GM18867 (cell line): ENCODE measurements around the gene KRT16.
"Not testable (repeated sequence)": the region's sequence is repeated elsewhere in the genome, so short reads cannot be mapped to it uniquely, and the experiment has no call there.

ENCODE experiments used
- ATAC-seq: cut with Tn5 transposase; IDR thresholded peaks from one replicate; pipeline ENCODE4 v1.9.1; 2021; ENCODE audit warnings: mild to moderate bottlenecking, moderate library complexity; ENCODE audit not compliant: unreplicated experiment

The KRT16 gene

DNA sequence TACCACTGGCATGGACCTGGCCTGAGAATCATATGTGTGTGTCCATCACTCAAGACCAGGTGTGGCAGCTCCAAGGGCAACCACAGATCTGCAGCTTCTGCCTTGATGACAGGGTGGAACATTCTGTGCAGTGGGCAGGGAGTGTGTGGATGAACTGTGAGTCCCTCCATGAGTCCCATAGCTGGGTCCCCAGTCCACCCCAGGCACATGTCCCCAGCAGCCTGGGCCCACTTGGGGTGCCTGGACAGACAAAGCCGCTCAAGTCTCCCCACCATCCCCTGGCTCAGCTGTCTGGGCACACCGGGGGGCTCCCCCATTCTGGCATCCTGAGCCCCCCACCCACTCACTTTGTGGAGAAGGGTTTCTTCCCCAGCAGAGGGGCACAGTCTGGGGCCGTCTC is 4.6 kb upstream of the KRT16 start:
- no peak for ATAC-seq

GRCh38 chr17:41616486-41616885 is 3.9 kb upstream of the KRT16 start:
- not testable (repeated sequence) for ATAC-seq

DNA sequence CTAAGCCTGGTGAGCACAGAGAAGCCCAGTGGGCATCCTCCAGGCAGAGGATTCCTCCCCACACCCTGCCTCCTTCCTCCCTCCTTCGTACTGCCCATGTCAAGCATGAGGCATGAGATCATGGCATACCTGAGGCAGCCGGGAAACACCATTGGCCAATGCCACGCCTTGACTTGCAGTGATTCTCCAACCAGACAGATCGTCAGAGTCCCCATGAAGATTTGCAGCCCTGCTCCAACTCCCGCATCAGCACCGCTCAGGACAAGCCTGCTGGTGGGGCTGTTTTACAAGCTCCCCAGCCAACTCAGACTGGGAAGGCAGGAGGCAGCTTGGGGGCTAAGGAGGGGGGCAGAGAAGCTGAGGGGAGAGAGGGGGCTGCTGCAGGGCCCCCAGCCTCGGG is 2.9 kb upstream of the KRT16 start:
- ATAC-seq = no peak

- not testable (repeated sequence) for ATAC-seq
Measured at GRCh38 chr17:41614767-41615166, 2.2 kb upstream of the KRT16 start.

DNA sequence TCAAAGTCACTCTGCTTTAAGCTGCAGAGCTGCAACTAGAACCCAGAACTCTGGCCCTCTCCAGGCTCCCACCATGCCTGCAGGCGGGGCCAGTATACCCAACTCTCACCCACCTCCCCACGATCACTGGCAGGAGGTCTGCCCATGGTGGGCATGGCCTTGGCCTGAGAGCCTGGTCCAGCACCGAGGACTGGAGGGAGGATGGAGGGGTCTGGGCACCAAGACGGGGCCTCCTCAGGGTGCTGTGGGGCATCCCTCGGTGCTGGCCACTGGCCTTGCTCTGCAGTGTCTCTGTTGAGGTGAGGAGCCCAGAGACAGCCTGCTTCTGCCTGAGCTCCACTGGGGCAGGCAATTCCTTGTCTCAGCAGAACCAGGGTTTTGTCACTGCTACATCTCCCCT is 1.5 kb upstream of the KRT16 start:
- no peak for ATAC-seq

- ATAC-seq = no peak
Measured at GRCh38 chr17:41613277-41614082, 913 bp upstream of the KRT16 start.

DNA sequence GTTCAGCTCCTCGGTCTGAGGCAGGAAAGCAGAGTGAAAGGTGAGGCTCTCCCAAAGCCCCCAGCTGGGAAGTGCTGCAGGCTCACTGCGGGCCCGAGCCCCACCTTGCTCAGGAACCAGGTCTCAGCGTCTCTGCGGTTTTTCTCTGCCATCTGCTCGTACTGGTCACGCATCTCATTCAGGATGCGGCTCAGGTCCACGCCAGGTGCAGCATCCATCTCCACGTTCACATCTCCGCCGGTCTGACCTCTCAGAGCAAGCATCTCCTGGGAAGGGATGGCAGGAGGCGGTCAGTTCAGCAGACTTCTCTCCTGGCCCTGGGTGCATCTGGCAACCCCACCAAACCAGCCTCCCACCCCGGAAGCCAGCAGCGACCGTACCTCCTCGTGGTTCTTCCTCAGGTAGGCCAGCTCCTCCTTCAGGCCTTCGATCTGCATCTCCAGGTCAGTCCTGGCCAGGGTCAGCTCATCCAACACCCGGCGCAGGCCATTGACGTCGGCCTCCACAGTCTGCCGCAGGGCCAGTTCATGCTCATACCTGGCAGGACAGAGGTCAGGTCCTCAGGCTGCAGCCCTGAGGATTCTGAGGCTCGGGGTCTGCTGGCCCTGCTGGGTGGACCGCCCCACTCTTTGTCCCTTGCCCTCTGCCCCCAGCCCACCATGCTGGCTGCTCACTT is 1.5 kb downstream of the KRT16 start:
- no peak for ATAC-seq

- ATAC-seq = not testable (repeated sequence)
Measured at GRCh38 chr17:41610061-41610517, 2.5 kb downstream of the KRT16 start.

DNA sequence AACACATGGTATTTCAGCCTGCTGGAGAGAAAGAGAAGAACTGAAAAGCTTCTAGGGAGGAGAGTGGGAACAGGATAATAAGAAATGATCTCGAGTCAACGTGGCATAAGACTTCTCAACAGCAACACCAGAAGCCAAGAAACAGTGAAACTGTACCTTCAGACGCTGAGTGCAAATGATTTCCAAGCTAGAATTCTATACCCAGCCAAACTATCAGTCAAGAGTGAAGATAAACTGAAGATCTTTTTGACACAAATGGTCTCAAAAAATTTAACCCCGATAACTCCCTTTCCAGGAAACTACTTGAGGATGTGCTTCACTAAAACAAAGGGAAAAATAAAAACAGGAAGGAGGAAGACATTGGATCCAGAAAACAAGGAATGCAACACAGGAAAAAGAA is 5.6 kb downstream of the KRT16 start:
- ATAC-seq = not testable (repeated sequence)

GRCh38 chr17:41602524-41602923 is 10.0 kb downstream of the KRT16 start:
- ATAC-seq = no peak

- no peak for ATAC-seq
Measured at GRCh38 chr17:41600318-41600717, 12.2 kb downstream of the KRT16 start.

DNA sequence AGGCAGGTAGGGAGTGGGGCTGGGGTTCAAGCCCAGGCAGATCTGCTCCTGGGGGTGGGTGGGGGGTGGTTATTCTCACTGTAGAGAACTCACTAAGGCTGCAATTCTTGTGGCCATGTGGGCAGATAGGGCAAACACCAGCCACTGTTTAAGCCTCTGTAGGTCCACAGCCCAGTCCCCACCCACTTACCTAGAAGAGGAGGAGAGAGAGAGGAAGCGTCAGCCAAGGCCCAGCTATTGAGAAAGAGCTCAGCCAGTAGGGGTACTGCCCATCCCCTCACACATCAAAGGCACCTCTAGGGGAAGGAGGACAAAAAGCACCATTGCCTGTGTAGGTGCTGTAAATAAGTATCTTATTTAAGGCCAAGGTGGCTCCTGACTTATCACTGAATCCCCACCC is 12.9 kb downstream of the KRT16 start:
- no peak for ATAC-seq

DNA sequence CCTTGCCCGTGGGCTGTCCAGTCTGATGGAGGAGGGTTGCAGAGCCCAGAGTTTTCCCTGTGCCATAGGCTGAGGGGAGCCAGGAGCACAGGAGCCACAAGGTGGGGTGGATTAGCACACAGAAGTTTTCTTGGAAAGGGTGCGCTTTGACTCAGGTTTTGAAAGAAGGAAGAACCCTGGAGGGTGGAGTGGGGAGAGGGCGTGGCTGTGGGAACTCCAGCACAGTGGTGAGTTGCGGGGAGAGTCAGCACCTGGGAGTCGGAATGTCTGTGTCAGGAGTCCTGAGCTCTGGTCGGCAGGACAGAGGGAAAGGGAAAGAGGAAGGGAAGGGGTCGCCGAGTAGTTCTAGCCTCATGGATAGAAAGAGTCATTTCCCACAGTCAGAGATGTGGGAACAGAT is 17.0 kb downstream of the KRT16 start:
- no peak for ATAC-seq

DNA sequence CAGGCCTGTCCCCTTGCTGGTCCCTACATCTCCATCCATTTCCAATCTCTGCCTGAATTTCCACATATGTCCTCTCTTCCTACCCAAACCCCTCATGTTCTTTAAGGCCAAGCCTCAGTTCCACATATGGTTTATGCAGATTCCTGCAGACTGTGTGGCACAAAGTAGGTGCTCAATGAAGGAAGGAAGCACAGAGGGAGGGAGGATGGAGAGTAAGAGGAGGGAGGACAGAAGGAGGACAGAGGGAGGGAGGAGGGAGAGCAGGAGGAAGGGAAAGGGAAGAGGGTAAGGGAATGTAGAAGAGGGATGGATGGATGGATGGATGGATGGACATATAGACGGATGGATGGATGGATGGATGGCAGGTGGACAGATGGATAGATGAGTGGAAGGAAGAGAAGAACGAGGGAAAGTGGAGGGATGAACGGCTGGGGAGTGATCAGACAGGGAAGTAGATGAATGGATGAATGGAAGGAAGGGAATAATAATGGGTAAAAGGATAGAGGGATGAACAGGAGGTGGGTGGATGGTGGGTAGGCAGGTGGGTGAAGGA is 18.1 kb downstream of the KRT16 start:
- ATAC-seq = no peak

DNA sequence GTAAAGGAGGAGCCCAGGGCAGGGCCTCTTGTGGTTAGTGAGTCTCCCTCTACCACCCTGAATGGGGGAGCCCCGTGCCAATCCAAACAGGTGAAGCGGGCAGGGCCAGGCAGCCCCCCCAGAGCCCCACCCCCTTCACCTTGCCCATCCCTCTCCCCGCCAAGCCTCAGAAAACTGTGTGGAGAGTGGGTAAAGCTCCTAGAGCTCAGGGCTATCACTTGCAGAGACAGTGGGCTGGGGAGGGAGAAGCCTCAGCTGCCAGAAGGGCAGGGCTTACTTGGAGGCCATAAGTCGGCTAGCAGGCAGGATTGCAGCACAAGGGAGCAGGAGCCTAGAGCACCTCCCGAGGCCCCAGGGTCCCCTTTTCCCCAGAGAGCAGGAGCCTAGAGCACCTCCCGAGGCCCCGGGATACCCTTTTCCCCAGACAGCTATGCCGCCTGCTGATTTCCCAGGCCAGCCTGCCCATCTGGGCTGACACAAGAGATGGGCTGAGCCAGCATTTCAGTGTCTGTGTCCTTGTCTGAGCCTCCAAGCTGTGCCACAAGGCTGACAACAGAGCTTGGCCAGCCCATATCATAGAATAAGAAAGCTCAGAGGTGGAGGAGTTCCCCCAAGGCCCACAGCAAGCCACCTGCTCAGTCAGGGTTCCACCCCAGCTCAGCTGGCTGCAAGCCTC is 19.1 kb downstream of the KRT16 start:
- ATAC-seq = no peak

DNA sequence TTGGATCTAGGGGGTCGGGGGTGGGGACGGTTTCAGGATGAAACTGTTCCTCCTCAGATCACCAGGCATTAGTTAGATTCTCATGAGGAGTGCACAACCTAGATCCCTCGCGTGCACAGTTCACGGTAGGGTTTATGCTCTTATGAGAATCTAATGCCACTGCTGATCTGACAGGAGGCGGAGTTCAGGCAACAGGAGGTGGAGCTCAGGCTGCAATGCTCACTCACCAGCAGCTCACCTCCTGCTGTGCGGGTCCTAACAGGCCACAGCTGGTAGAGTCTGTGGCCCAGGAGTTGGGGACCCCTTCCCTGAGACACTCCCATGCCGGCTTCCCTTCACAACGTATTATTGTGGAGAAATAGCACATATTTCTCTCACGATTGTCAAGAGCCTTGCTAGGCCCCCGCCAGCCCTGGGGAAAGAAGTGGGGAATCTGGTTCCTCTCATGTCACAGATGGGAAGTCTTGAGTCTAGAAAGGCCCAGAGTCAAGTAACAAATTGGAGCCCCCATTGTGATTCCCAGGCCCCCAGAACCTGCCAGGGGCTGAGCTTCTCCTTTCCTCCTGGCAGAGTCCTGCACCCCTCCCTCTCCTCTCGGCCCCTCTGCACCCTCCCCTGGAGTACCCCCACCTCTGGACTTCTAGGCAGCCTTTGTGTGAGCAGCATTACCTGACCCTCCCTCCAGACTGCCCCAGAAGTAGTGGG is 19.8 kb downstream of the KRT16 start:
- ATAC-seq = no peak

DNA sequence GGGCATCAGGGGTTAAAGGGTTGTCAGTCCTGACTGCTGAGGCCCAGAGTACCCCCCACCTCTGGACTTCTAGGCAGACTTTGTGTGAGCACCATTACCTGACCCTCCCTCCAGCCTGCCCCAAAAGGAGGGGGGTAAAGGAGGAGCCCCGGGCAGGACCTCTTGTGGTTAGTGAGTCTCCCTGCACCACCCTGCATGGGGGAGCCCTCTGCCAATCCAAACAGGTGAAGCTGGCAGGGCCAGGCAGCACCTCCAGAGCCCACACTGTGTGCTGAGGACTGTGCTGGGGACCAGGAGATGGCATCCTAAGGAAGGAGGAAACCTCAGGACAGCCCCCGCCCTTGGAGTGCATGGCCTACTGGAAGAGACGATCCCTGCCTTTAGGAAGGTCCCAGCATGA is 23.3 kb downstream of the KRT16 start:
- ATAC-seq = no peak

DNA sequence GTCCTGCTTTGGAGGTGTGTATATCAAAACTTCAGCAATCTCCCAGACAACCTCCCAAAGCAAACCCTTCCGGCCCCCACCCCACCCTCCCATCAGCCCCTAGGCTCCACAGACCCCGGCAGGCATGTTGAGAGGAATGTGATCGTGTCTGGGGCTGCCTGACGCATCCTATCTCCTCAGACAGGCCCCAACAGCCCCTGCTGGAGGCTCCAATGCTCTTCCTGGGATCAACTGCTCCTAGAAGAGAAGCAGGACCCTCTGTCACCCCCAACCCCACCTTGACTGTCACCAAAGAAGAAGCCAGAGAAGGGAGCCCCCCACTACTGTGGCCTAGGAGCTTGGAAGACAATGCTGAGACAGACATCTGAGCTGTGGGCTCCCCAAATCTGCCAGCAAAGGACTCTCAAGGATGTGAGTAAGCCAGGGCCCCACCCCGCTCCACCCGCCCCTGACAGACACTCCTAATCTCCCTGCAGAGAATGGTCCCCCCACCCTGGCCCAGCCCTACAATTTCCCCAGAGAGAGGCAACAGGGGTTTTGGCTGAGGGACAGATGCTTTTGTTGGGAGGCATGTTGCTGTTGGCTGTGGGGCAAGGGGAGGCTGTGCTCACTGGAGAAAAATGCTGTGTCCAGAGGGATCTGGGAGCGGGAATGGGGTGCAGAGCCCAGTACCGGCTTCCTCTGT is 24.3 kb downstream of the KRT16 start:
- no peak for ATAC-seq

DNA sequence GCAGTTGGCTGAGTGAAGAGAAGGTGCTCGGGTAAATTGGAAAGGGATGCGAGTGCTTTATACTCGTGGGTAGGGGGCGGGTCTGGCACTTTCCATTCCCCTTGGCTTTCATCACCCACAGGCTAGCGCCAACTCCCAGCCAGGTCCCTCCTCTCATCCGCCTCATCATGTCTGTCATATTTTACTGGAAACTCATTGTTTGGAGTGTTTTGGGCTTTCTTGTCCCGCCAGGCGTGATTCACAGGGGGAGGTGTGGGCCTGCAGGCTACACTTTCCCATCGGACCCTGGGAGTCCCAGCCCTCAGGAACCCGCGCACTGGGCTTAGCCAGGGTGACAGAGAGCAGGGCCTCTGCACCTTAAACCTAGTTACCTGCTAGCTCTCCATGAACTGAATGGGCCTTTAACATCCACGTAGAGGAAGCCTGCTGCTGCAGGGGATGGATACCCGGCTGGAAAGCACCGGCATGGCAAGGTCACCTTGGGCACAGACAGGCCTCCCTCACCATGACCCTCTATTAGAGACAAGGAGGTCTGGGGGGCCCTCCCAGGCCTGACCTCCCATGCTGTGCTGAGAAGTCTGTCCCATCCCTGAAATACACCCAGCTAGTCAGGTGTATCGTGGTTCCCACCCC is 25.6 kb downstream of the KRT16 start, which contains the start of gene KRT14:
KRT14 (minus strand) TSS at position 33 of the 633 bp plus-strand sequence. CDS start 61 bp downstream, outside the sequence.
- ATAC-seq = no peak
